GM12864 (cell line): ENCODE results near the gene VSX1.

Experiments
- DNase-seq: peaks from one replicate; pipeline ENCODE4 v3.0.0-alpha.2; 2011; ENCODE audit warnings: low read depth
- H3K4me3 ChIP-seq: 2 replicates; pipeline ENCODE4 v1.5.1; 2011; ENCODE audit warnings: mild to moderate bottlenecking, low read depth, low read length, control low read depth
- TF ChIP-seq, protein P1 (sequence below): IDR thresholded peaks from 2 replicates; pipeline ENCODE4 v1.5.1; 2011; ENCODE audit warnings: low read depth, mild to moderate bottlenecking, moderate library complexity, low read length, control low read depth, inconsistent platforms; ENCODE audit errors: missing control alignments

VSX1 gene

DNA sequence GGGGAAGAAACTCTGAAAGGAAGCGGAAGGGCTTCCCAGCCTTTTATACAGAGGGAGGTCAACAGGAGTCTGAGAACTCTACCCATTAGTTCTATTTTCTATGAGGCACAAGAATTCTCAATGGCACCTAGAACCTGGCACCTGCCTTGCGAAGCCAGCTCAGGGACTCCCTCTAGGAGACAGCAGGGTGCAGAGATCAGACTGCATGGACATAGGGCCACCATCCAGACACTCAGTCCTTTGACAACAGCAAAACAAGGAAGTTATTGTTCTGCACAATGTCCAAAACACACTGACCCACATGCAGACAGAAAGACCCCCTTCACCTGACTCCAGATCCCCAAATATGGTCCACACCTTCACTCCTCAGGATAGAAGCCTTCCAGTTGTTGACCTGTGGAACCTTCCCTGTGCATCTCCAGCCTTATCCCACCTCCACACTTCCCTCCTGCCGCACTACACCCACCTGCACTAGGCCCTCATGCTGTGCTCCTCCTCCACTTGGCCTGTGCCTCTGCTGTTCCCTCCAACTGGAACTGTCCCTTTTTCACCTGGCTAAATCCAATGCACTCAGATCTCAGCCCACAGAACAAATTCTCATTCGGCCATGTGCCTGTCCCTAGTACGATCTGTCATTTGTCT is 51.8 kb downstream of the VSX1 start:
- TF ChIP-seq, protein P1, sequence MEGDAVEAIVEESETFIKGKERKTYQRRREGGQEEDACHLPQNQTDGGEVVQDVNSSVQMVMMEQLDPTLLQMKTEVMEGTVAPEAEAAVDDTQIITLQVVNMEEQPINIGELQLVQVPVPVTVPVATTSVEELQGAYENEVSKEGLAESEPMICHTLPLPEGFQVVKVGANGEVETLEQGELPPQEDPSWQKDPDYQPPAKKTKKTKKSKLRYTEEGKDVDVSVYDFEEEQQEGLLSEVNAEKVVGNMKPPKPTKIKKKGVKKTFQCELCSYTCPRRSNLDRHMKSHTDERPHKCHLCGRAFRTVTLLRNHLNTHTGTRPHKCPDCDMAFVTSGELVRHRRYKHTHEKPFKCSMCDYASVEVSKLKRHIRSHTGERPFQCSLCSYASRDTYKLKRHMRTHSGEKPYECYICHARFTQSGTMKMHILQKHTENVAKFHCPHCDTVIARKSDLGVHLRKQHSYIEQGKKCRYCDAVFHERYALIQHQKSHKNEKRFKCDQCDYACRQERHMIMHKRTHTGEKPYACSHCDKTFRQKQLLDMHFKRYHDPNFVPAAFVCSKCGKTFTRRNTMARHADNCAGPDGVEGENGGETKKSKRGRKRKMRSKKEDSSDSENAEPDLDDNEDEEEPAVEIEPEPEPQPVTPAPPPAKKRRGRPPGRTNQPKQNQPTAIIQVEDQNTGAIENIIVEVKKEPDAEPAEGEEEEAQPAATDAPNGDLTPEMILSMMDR, result no peak
- H3K4me3 ChIP-seq, result no peak overlapping the region
- DNase-seq, result no peak

DNA sequence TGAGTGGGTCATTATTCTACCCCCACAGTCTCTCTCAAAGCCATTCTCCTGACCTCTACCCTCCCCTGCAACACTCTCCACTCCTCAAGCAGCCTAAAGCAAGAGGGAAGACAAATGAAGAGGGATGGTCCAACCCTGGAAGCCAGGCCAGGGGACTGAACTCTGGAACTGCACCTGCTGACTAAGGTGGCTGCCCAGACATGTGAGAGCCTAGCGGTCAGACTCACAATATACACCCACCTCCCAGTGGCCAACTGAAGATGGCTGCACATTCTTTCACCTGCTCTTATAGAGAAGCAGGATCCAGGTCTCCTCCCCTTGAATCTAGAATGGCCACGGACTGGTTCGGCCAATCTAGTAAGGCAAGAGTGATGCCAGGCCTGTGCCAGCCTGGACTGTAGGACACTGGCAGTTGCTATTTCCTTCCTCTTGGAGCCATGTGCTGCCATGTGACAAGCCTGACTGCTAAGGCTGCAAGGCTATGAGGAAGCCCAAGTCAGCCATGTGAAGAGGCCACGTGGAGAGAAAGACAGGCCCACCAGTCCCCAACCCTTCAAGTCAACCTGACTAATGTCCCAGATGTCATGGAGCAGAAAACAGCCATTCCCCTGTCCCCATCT is 55.8 kb downstream of the VSX1 start:
- no peak for DNase-seq
- TF ChIP-seq, protein P1, result no peak
- no peak overlapping the region for H3K4me3 ChIP-seq
